Measurements from ENCODE around the gene UIMC1. TPM values are rescaled to one million over a fixed set of nuclear protein-coding genes. Genes with fewer than 3 reads are reported as not detected.

Gene UIMC1
- polyA plus RNA-seq, 1 of the 3 experiments (the other 2 are of a cell fraction), result 19.9 TPM

- TF ChIP-seq TAF1 (IDR thresholded peaks at IDR 0.05; ENCODE audit: borderline replicate concordance, low read depth, low read length) (no peak), SIN3A (IDR thresholded peaks at IDR 0.05; ENCODE audit: borderline replicate concordance, low read depth, low read length) (no peak), REST (IDR thresholded peaks at IDR 0.05; ENCODE audit: low read depth, low read length) (no peak), EP300 (IDR thresholded peaks at IDR 0.05; ENCODE audit: borderline replicate concordance in 1 of 2, low read depth in 1 of 2, low read length in 1 of 2) (no peak), FOXM1 (IDR thresholded peaks at IDR 0.05; ENCODE audit: low read depth) (no peak), YY1 (IDR thresholded peaks at IDR 0.05; ENCODE audit: low read depth) (no peak), NFIC (IDR thresholded peaks at IDR 0.05; ENCODE audit: borderline replicate concordance) (no peak), MEF2A (IDR thresholded peaks at IDR 0.05; ENCODE audit: borderline replicate concordance, low read depth) (no peak), EZH2phosphoT487 (IDR thresholded peaks at IDR 0.05; ENCODE audit: borderline replicate concordance, low read depth) (no peak), IRF3 (IDR thresholded peaks at IDR 0.05; ENCODE audit: low read depth, low read length) (no peak), FOSL2 (IDR thresholded peaks at IDR 0.05; ENCODE audit: borderline replicate concordance, low read depth) (no peak), SMC3 (IDR thresholded peaks at IDR 0.05; ENCODE audit: low read depth, low read length) (no peak), GABPA (IDR thresholded peaks at IDR 0.05; ENCODE audit: low read depth) (no peak), NRF1 (IDR thresholded peaks at IDR 0.05; ENCODE audit: low read depth, low read length) (no peak), RXRA (IDR thresholded peaks at IDR 0.05; ENCODE audit: borderline replicate concordance, low read depth) (no peak), GATA2 (CRISPR knock-in tag; IDR thresholded peaks at IDR 0.05) (no peak), MXI1 (IDR thresholded peaks at IDR 0.05; ENCODE audit: low read depth, low read length) (no peak), TCF12 (IDR thresholded peaks at IDR 0.05) (no peak)
- TF ChIP-seq, protein P1, sequence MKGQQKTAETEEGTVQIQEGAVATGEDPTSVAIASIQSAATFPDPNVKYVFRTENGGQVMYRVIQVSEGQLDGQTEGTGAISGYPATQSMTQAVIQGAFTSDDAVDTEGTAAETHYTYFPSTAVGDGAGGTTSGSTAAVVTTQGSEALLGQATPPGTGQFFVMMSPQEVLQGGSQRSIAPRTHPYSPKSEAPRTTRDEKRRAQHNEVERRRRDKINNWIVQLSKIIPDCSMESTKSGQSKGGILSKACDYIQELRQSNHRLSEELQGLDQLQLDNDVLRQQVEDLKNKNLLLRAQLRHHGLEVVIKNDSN (IDR thresholded peaks at IDR 0.05; ENCODE audit: borderline replicate concordance, low read depth), result no peak
- POLR2A ChIA-PET, result interaction anchor here (0.5 kb wide), 1 partner anchor 91 kb away, joined by 4 read pairs; no protein-coding TSS in a partner anchor
- 95% methylated on average over 2 of the region's 2 CpGs for WGBS (ENCODE audit: low lambda C conversion rate)
- no peaks in the 10 kb centered on the region for H3K9me2 ChIP-seq
- H3K4me1 ChIP-seq (ENCODE audit: control insufficient read depth in 1 of 2, insufficient read depth in 2 of 2, low read depth in 1 of 2, low read length in 1 of 2), result no peaks in the 10 kb centered on the region
- no peak overlapping the region for H3K27ac ChIP-seq (ENCODE audit: low read depth in 2 of 2, low read length in 1 of 2)
- H3F3A ChIP-seq (replicated peaks; ENCODE audit: insufficient read depth), result peaks cover 4% of the 10 kb centered on the region
- CTCF ChIA-PET, result interaction anchor here (1.0 kb wide), 1 partner anchor 290 kb away, joined by 3 read pairs; no protein-coding TSS in a partner anchor
- peaks cover 2% of the 10 kb centered on the region for H3K79me2 ChIP-seq (ENCODE audit: insufficient read depth)
- H4K20me1 ChIP-seq (ENCODE audit: insufficient read depth), result no peaks in the 10 kb centered on the region
- no peaks in the 10 kb centered on the region for H3K27me3 ChIP-seq (ENCODE audit: insufficient read depth)
- peaks cover 57 to 62% of the 10 kb centered on the region in 2 experiments for H3K36me3 ChIP-seq (replicated peaks in 1 of 2; ENCODE audit: control insufficient read depth in 1 of 2, insufficient read depth in 2 of 2, low read length in 1 of 2)
- no peak overlapping the region for H3K4me2 ChIP-seq
- H3K4me3 ChIP-seq (ENCODE audit: low read depth in 2 of 2, low read length in 1 of 2), result no peak overlapping the region
- no peak overlapping the region for H3K9ac ChIP-seq
- no peaks in the 10 kb centered on the region for H3K9me3 ChIP-seq
- DNase-seq, result no peak
- H2AFZ ChIP-seq (ENCODE audit: low read depth), result no peak overlapping the region
Measured at GRCh38 chr5:176947847-176948246, 58.7 kb downstream of the UIMC1 start.
